Mesenchymal stem cell (in vitro differentiated cells and primary cell): ENCODE results near the gene SEC16A.

Experiments
- DNase-seq: peaks from one replicate; pipeline ENCODE4 v3.0.0-alpha.2; 2013
- H2AFZ ChIP-seq: one replicate; pipeline ENCODE4 v1.6.1; 2013; ENCODE audit warnings: low read depth, mild to moderate bottlenecking, control low read depth, inconsistent platforms, low read length, moderate library complexity
- H2AK5ac ChIP-seq: 2 replicates; pipeline ENCODE4 v1.6.1; 2013; ENCODE audit warnings: low read length, moderate library complexity, mild to moderate bottlenecking, inconsistent platforms; ENCODE audit not compliant: severe bottlenecking
- H2BK120ac ChIP-seq: one replicate; pipeline ENCODE4 v1.6.1; 2013; ENCODE audit warnings: low read depth, mild to moderate bottlenecking, inconsistent platforms, low read length, moderate library complexity
- H2BK12ac ChIP-seq, 2 experiments: one replicate each; pipeline ENCODE4 v1.6.1; 2013; ENCODE audit warnings: inconsistent platforms in 2 of 2, low read length in 2 of 2, mild to moderate bottlenecking in 2 of 2, moderate library complexity in 2 of 2, control low read depth in 1 of 2
- H2BK15ac ChIP-seq: one replicate; pipeline ENCODE4 v1.6.1; 2013; ENCODE audit warnings: mild to moderate bottlenecking, low read depth, inconsistent platforms; ENCODE audit not compliant: poor library complexity, severe bottlenecking
- H2BK5ac ChIP-seq: 2 replicates; pipeline ENCODE4 v1.6.1; 2013; ENCODE audit warnings: low read depth, mild to moderate bottlenecking, low read length, control low read depth, inconsistent platforms; ENCODE audit not compliant: poor library complexity, severe bottlenecking
- H3K14ac ChIP-seq, 2 experiments: one replicate each; pipeline ENCODE4 v1.6.1; 2013; ENCODE audit warnings: inconsistent platforms in 2 of 2, low read length in 2 of 2, control low read depth in 1 of 2, mild to moderate bottlenecking in 1 of 2, moderate library complexity in 1 of 2
- H3K18ac ChIP-seq, 2 experiments: one replicate each; pipeline ENCODE4 v1.6.1; 2013; ENCODE audit warnings: inconsistent platforms in 2 of 2, low read length in 2 of 2, control low read depth in 1 of 2, low read depth in 1 of 2, mild to moderate bottlenecking in 1 of 2
- H3K23ac ChIP-seq, 2 experiments: one replicate each; pipeline ENCODE4 v1.6.1; 2013; ENCODE audit warnings: inconsistent platforms in 2 of 2, low read length in 2 of 2, mild to moderate bottlenecking in 2 of 2, moderate library complexity in 2 of 2, control low read depth in 1 of 2
- H3K27ac ChIP-seq: 2 replicates; pipeline ENCODE4 v1.5.1; 2013; ENCODE audit warnings: mild to moderate bottlenecking, moderate library complexity, low read length, control low read depth, inconsistent platforms; ENCODE audit not compliant: poor library complexity, severe bottlenecking
- H3K27me3 ChIP-seq, 2 experiments: 2 replicates each; pipeline versions ENCODE4 v1.6.1 to v1.7.0; 2013; ENCODE audit warnings: low read length in 2 of 2, mild to moderate bottlenecking in 2 of 2, moderate library complexity in 2 of 2, control low read depth in 1 of 2, inconsistent platforms in 1 of 2; ENCODE audit not compliant: control insufficient read depth in 1 of 2, insufficient read depth in 1 of 2
- H3K36me3 ChIP-seq, 2 experiments: 2 replicates each; pipeline versions ENCODE4 v1.6.1 to v1.7.0; 2013; ENCODE audit warnings: low read length in 2 of 2, control low read depth in 1 of 2, inconsistent platforms in 1 of 2, low read depth in 1 of 2, mild to moderate bottlenecking in 1 of 2; ENCODE audit not compliant: insufficient read depth in 2 of 2, control insufficient read depth in 1 of 2
- H3K4ac ChIP-seq, 2 experiments: one replicate each; pipeline ENCODE4 v1.6.1; 2013; ENCODE audit warnings: inconsistent platforms in 2 of 2, low read length in 2 of 2, mild to moderate bottlenecking in 2 of 2, moderate library complexity in 2 of 2, control low read depth in 1 of 2, low read depth in 1 of 2
- H3K4me1 ChIP-seq: 2 replicates; pipeline ENCODE4 v1.6.1; 2013; ENCODE audit warnings: low read depth, low read length, control low read depth; ENCODE audit not compliant: control insufficient read depth, insufficient read depth
- H3K4me2 ChIP-seq: 2 replicates; pipeline ENCODE4 v1.6.1; 2013; ENCODE audit warnings: low read length, mild to moderate bottlenecking, inconsistent platforms; ENCODE audit not compliant: poor library complexity, severe bottlenecking
- H3K4me3 ChIP-seq, 2 experiments: 2 replicates each; pipeline versions ENCODE4 v1.5.1 to v1.7.0; 2013; ENCODE audit warnings: low read length in 2 of 2, mild to moderate bottlenecking in 2 of 2, control low read depth in 1 of 2, low read depth in 1 of 2; ENCODE audit not compliant: insufficient read depth in 1 of 2
- H3K79me1 ChIP-seq: replicated peaks from 2 replicates; pipeline ENCODE4 v1.6.1; 2013; ENCODE audit warnings: mild to moderate bottlenecking, control low read depth, low read length, inconsistent platforms; ENCODE audit not compliant: poor library complexity, severe bottlenecking
- H3K9ac ChIP-seq: 2 replicates; pipeline ENCODE4 v1.7.0; 2013; ENCODE audit warnings: mild to moderate bottlenecking, low read length, moderate library complexity
- H3K9me3 ChIP-seq: 2 replicates; pipeline ENCODE4 v1.7.0; 2013; ENCODE audit warnings: mild to moderate bottlenecking, low read length; ENCODE audit not compliant: control insufficient read depth
- H4K8ac ChIP-seq: one replicate; pipeline ENCODE4 v1.6.1; 2013; ENCODE audit warnings: inconsistent platforms, mild to moderate bottlenecking, low read length, moderate library complexity
- H4K91ac ChIP-seq: one replicate; pipeline ENCODE4 v1.6.1; 2013; ENCODE audit warnings: mild to moderate bottlenecking, low read length, inconsistent platforms
- WGBS: methylation state at CpG from one replicate; pipeline ENCODE4 v1.1.7; 2013; ENCODE audit warnings: mixed read lengths; 5-methylcytosine and 5-hydroxymethylcytosine counted together

The SEC16A gene

DNA sequence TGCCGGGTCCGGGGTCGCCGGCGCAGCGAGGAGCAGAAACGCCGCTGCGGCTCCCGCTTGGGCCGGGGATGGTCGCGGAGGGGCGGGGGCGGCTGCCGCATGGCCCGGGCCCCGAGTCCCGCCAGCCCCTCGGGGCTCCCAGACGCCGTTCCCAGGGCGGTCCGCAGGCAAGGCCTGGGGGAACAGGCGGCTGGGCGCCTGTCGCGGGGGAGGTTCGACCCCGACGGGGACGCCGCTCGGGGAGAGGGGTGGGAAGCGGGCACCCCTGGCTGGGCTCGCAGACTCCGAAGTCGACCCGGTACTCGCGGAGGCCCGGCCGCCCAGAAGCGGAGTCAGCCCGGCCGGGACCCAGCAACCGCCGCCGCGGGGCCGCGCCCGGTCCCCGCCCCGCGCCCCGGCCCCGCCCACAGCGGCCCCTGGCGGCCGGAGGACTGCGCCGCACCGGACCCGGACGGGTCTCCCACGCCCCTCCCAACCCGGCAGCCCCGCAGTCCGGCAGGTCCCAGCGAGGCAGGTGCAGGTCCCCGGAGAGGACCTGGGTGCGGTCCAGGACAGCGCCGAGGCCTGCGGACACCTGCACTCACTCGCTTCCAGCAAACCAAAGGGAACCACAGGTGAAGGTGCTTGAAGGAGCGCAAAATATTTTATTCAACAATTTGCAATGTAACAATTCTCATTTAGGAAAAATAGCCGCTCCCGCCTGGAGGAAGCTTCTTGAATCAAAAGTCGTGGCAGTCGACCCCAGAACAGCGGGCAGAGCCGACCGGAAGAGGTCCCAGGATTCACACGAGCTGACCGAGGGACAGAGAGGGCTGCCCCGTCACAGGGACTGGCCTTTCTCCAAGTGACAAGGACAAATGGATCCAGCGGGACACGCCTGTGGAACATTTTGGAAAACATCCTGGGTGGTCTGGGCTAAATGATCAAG, 43.1 kb downstream of the SEC16A start, which contains the start of gene INPP5E:
TSS of gene INPP5E (minus strand) at position 365 of the 928 bp plus-strand sequence. CDS start 426 bp downstream, outside the sequence.
- 9% methylated on average over 65 of the region's 90 CpGs for WGBS
- peaks cover 53 to 67% of the 10 kb centered on the region in 2 experiments for H3K36me3 ChIP-seq
- peak within 1 kb of the TSS; percentile 15 for H2AFZ ChIP-seq
- no peak within 1 kb of the TSS for H3K27ac ChIP-seq
- H2BK15ac ChIP-seq = no peak within 1 kb of the TSS
- H4K8ac ChIP-seq = no peak within 1 kb of the TSS
- peak within 1 kb of the TSS; percentile 30 to 86 for H3K18ac ChIP-seq
- peaks cover 43% of the 10 kb centered on the region for H3K4me1 ChIP-seq
- peak within 1 kb of the TSS; percentile 15 to 95 for H3K23ac ChIP-seq
- DNase-seq = peak; percentile 70
- H2BK120ac ChIP-seq = peak within 1 kb of the TSS; percentile 11
- no peaks in the 10 kb centered on the region for H3K27me3 ChIP-seq
- H2AK5ac ChIP-seq = no peak within 1 kb of the TSS
- no peak within 1 kb of the TSS for H2BK5ac ChIP-seq
- peak within 1 kb of the TSS; percentile 56 for H4K91ac ChIP-seq
- no peaks in the 10 kb centered on the region for H3K9me3 ChIP-seq
- H3K9ac ChIP-seq = peak within 1 kb of the TSS; percentile 87
- H3K79me1 ChIP-seq = peaks cover 35% of the 10 kb centered on the region
- peak within 1 kb of the TSS in 1 of 2 experiments; percentile 95 for H3K4ac ChIP-seq
- H2BK12ac ChIP-seq = peak within 1 kb of the TSS in 1 of 2 experiments; percentile 45
- peak within 1 kb of the TSS; percentile 90 for H3K4me2 ChIP-seq
- peak within 1 kb of the TSS in 1 of 2 experiments; percentile 96 for H3K14ac ChIP-seq
- H3K4me3 ChIP-seq = peak within 1 kb of the TSS; percentile 84 to 91

DNA sequence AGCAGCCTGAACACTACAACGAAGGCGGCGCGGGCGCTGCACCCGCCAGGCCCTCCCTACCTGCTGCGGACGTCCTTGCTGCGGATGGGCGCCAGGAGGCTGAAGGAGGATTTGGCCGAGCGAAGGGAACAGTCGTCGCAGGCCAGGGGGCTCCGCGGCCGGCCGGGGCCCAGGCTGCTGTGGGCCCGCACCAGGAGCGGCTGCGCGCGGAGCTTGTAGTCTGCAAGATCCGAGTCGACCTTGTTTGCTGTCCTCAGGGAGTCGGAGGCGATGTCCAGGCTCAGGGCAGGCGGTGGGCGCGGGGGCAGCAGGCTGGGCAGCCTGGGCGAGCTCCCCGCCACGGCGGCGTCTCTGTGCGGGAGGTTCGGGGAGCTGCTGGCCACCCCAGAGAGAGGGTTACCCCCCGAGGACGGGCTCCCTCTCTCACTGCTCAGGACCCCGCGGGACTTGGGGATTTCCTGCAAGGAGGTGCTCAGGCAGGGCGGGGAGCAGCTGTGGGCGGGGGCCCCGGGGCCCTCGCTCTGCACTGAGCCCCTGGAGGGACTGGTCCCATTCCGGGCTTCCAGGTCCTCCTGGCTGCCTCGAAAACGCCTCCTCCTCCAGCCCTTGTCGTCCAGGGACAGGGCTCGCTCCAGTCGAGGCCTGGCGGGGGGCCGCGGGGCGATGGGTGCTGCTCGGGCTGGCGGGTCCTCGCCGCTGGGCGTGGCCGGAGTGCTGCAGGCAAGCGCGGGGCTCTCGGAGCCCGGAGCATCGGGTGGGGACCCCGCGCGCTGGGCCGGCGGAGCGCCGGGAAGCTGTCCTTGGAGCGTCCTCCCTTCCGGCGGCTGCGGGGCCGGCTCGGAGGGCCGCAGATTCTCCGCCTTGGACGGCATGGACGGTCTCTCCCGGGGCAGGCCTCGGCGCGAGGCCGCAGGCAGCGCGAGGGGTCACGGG, 44.0 kb downstream of the SEC16A start:
- Histone ChIP-seq H3K23ac (peak overlapping the region; percentile 15 to 95), H3K9me3 (no peaks in the 10 kb centered on the region)
- under 1% methylated on average over 69 of the region's 91 CpGs for WGBS

DNA sequence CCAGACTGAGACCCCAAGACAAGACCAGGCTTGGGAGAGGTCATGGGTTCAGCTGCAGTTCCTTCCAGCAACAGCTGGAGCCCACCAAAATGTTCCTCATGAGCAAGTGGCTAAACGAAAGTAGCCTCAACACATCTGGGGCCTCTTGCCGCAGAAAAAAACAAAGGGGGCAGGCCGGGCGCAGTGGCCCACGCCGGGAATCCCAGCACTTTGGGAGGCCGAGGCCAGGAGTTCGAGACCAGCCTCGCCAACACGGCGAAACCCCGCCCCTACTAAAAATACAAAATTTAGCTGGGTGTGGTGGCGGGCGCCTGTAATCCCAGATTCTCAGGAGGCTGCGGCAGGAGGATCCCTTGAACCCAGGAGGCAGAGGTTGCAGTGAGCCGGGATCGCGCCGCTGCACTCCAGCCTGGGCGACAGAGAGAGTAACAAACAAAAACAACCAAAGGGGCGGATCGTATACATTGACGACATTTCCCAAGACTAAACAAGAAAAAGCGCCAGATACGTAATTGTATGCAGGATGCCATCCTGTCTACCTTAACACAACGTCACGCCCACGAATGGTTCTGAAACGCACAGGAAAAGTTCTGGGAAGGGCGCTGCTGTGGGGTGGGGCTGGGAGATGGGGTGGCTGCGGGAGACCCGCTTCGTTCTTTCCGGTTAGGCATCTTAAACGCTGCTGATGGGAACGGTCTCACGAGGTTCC, 44.8 kb downstream of the SEC16A start:
- no peak overlapping the region for H2BK5ac ChIP-seq
- no peaks in the 10 kb centered on the region for H3K27me3 ChIP-seq
- peak overlapping the region in 1 of 2 experiments; percentile 12 for H3K4ac ChIP-seq
- H3K9ac ChIP-seq = peak overlapping the region; percentile 87
- no peak overlapping the region for H2AFZ ChIP-seq
- peak overlapping the region; percentile 84 to 91 for H3K4me3 ChIP-seq
- 58% methylated on average over 31 of the region's 37 CpGs for WGBS
- H3K23ac ChIP-seq = no peak overlapping the region
- no peak overlapping the region for H3K27ac ChIP-seq
- H3K4me1 ChIP-seq = peaks cover 48% of the 10 kb centered on the region
- H2BK12ac ChIP-seq = no peak overlapping the region
- peak; percentile 47 for DNase-seq
- H3K36me3 ChIP-seq = peaks cover 36 to 67% of the 10 kb centered on the region in 2 experiments
- H4K91ac ChIP-seq = no peak overlapping the region
- H3K14ac ChIP-seq = peak overlapping the region in 1 of 2 experiments; percentile 96
- H2BK120ac ChIP-seq = no peak overlapping the region
- peak overlapping the region in 1 of 2 experiments; percentile 80 for H3K18ac ChIP-seq
- no peak overlapping the region for H4K8ac ChIP-seq
- H3K9me3 ChIP-seq = no peaks in the 10 kb centered on the region
- H2AK5ac ChIP-seq = no peak overlapping the region
- peaks cover 42% of the 10 kb centered on the region for H3K79me1 ChIP-seq
- peak overlapping the region; percentile 90 for H3K4me2 ChIP-seq
- H2BK15ac ChIP-seq = no peak overlapping the region

More for the DNA sequence above, 44.0 kb downstream of the SEC16A start:
- Histone ChIP-seq H2AFZ (peak overlapping the region; percentile 15), H2BK5ac (no peak overlapping the region), H2BK15ac (no peak overlapping the region), H3K18ac (peak overlapping the region; percentile 30 to 80), H3K27ac (no peak overlapping the region), H3K4me1 (peaks cover 48% of the 10 kb centered on the region), H3K4me3 (peak overlapping the region; percentile 84 to 91), H3K4me2 (peak overlapping the region; percentile 90), H3K27me3 (no peaks in the 10 kb centered on the region), H3K36me3 (peaks cover 44 to 67% of the 10 kb centered on the region in 2 experiments), H4K8ac (no peak overlapping the region), H2BK120ac (peak overlapping the region; percentile 11), H4K91ac (peak overlapping the region; percentile 56), H2BK12ac (peak overlapping the region in 1 of 2 experiments; percentile 45), H3K79me1 (peaks cover 38% of the 10 kb centered on the region), H2AK5ac (no peak overlapping the region), H3K14ac (peak overlapping the region in 1 of 2 experiments; percentile 96), H3K9ac (peak overlapping the region; percentile 87), H3K4ac (peak overlapping the region in 1 of 2 experiments; percentile 95)
- peak; percentile 52 for DNase-seq
